Neuronal stem cell (in vitro differentiated cells): ENCODE measurements around the gene NTN1.

Experiments
- DNase-seq: peaks from one replicate; pipeline ENCODE4 v3.0.0-alpha.2; 2013; ENCODE audit warnings: low spot score
- H2AFZ ChIP-seq: one replicate; pipeline ENCODE4 v1.6.1; 2013; ENCODE audit warnings: mild to moderate bottlenecking, low read length, inconsistent platforms
- H2AK5ac ChIP-seq: 2 replicates; pipeline ENCODE4 v1.6.1; 2013; ENCODE audit warnings: low read depth, mild to moderate bottlenecking, inconsistent platforms, low read length, moderate library complexity, mixed read lengths
- H2BK120ac ChIP-seq: 2 replicates; pipeline ENCODE4 v1.6.1; 2013; ENCODE audit warnings: low read depth, mild to moderate bottlenecking, inconsistent platforms, low read length, moderate library complexity, mixed read lengths
- H2BK12ac ChIP-seq: one replicate; pipeline ENCODE4 v1.6.1; 2013; ENCODE audit warnings: low read length, inconsistent platforms
- H2BK15ac ChIP-seq: 2 replicates; pipeline ENCODE4 v1.6.1; 2013; ENCODE audit warnings: mild to moderate bottlenecking, low read length, inconsistent platforms, mixed read lengths
- H2BK5ac ChIP-seq: one replicate; pipeline ENCODE4 v1.6.1; 2013; ENCODE audit warnings: inconsistent platforms, mild to moderate bottlenecking, low read length, moderate library complexity
- H3K14ac ChIP-seq: one replicate; pipeline ENCODE4 v1.6.1; 2013; ENCODE audit warnings: low read length, inconsistent platforms
- H3K18ac ChIP-seq: 2 replicates; pipeline ENCODE4 v1.6.1; 2013; ENCODE audit warnings: low read length, inconsistent platforms
- H3K23ac ChIP-seq: 2 replicates; pipeline ENCODE4 v1.6.1; 2013; ENCODE audit warnings: low read depth, mild to moderate bottlenecking, mixed read lengths, low read length, inconsistent platforms; ENCODE audit not compliant: poor library complexity
- H3K27ac ChIP-seq: replicated peaks from 3 replicates; pipeline ENCODE4 v1.5.1; 2013; ENCODE audit warnings: low read length, inconsistent platforms
- H3K27me3 ChIP-seq, 3 experiments: 2 replicates each; pipeline ENCODE4 v1.6.1; 2013; ENCODE audit warnings: low read length in 3 of 3, mild to moderate bottlenecking in 2 of 3, inconsistent platforms in 1 of 3, low read depth in 1 of 3, mixed read lengths in 1 of 3, moderate library complexity in 1 of 3; ENCODE audit not compliant: control insufficient read depth in 3 of 3, insufficient read depth in 3 of 3
- H3K36me3 ChIP-seq, 2 donors: replicated peaks in 1 of 2; 2 replicates each; pipeline ENCODE4 v1.6.1; 2013; ENCODE audit warnings: low read length in 2 of 2; ENCODE audit not compliant: control insufficient read depth in 2 of 2, insufficient read depth in 2 of 2
- H3K4ac ChIP-seq: 2 replicates; pipeline ENCODE4 v1.6.1; 2013; ENCODE audit warnings: inconsistent platforms, mild to moderate bottlenecking, low read length, moderate library complexity
- H3K4me1 ChIP-seq, 2 donors: 1 replicate in 1 of 2; 2 replicates in 1 of 2; pipeline ENCODE4 v1.6.1; 2013; ENCODE audit warnings: low read length in 2 of 2, low read depth in 1 of 2; ENCODE audit not compliant: control insufficient read depth in 2 of 2, insufficient read depth in 1 of 2
- H3K4me2 ChIP-seq: one replicate; pipeline ENCODE4 v1.6.1; 2013; ENCODE audit warnings: mild to moderate bottlenecking, low read length, inconsistent platforms; ENCODE audit not compliant: insufficient read depth, poor library complexity, severe bottlenecking
- H3K4me3 ChIP-seq, 2 donors: 2 replicates each; pipeline ENCODE4 v1.5.1; 2013; ENCODE audit warnings: low read length in 2 of 2, mild to moderate bottlenecking in 2 of 2, inconsistent platforms in 1 of 2, moderate library complexity in 1 of 2
- H3K79me1 ChIP-seq: one replicate; pipeline ENCODE4 v1.6.1; 2013; ENCODE audit warnings: low read depth, mild to moderate bottlenecking, inconsistent platforms, low read length, moderate library complexity
- H3K9ac ChIP-seq: one replicate; pipeline ENCODE4 v1.6.1; 2013; ENCODE audit warnings: mild to moderate bottlenecking, low read depth, low read length, inconsistent platforms; ENCODE audit not compliant: poor library complexity
- H3K9me3 ChIP-seq, 2 donors: replicated peaks in 1 of 2; 2 replicates each; pipeline versions ENCODE3 to v1.6.1; 2013; ENCODE audit warnings: low read length in 2 of 2, mild to moderate bottlenecking in 2 of 2, inconsistent platforms in 1 of 2, low read depth in 1 of 2, mixed read lengths in 1 of 2, moderate library complexity in 1 of 2; ENCODE audit not compliant: control insufficient read depth in 2 of 2, insufficient read depth in 1 of 2
- H4K8ac ChIP-seq: one replicate; pipeline ENCODE4 v1.6.1; 2013; ENCODE audit warnings: low read depth, mild to moderate bottlenecking, inconsistent platforms, low read length, moderate library complexity
- H4K91ac ChIP-seq: one replicate; pipeline ENCODE4 v1.6.1; 2013; ENCODE audit warnings: low read length, low read depth, mild to moderate bottlenecking, inconsistent platforms; ENCODE audit not compliant: poor library complexity
- WGBS, 2 donors: extraction: QIAGEN DNeasy Blood & Tissue Kit; methylation state at CpG; one replicate each; pipeline ENCODE4 v1.1.7; 2013; ENCODE audit warnings: missing lambda C conversion rate in 2 of 2, mixed read lengths in 1 of 2; ENCODE audit not compliant: insufficient read length in 2 of 2, insufficient replicate concordance in 1 of 2; ENCODE audit errors: extremely low coverage in 2 of 2; 5-methylcytosine and 5-hydroxymethylcytosine counted together

Gene NTN1

GRCh38 chr17:9006175-9006767 lies 15.0 kb upstream of the NTN1 start:
- Histone ChIP-seq H3K4me2 (no peak overlapping the region), H2BK5ac (no peak overlapping the region), H4K91ac (no peak overlapping the region), H2AFZ (no peak overlapping the region), H3K36me3 (no peaks in the 10 kb centered on the region), H2BK15ac (no peak overlapping the region), H3K9ac (no peak overlapping the region), H3K9me3 (peaks cover 5 to 8% of the 10 kb centered on the region in 2 donors), H3K4ac (no peak overlapping the region), H2BK120ac (no peak overlapping the region), H3K14ac (no peak overlapping the region), H3K79me1 (no peaks in the 10 kb centered on the region), H2AK5ac (no peak overlapping the region), H3K18ac (no peak overlapping the region), H3K23ac (no peak overlapping the region), H3K27me3 (peaks cover 5 to 69% (median 40%) of the 10 kb centered on the region in 3 experiments), H2BK12ac (no peak overlapping the region), H4K8ac (no peak overlapping the region), H3K4me1 (peaks cover 3 to 16% of the 10 kb centered on the region in 2 donors), H3K4me3 (no peak overlapping the region), H3K27ac (no peak overlapping the region)
- no CpG with 5 or more reads among the region's 7 CpGs for WGBS, 2 donors
- DNase-seq: no peak

DNA sequence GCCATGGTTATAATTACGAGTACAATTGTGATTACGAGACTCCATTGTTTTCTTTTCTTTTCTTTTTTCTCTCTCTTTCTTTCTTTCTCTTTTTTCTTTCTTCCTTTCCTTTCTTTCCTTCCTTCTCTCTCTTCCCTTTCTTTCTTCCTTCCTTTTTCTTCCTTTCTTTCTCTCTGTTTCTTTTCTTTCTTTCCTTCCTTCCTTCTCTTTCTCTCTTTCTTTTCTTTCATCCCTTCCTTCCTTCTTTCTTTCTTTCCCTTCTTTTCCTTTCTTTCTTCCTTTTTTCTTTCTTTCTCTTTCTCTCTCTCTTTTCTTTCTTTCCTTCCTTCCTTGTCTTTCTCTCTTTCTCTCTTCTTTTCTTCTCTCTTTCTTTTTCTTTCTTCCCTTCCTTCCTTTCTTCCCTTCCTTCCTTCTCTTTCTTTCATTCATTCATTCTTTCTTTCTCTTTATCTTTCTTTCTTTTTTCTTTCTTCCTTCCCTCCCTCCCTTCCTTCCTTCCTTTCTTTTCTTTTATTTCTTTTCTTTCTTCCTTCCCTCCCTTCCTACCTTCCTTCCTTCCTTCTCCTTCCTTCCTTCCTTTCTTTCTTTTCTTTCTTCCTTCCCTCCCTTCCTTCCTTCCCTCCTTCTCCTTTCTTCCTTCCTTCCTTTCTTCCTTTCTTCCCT lies 14.1 kb upstream of the NTN1 start:
- Histone ChIP-seq H2BK15ac (no peak overlapping the region), H4K91ac (no peak overlapping the region), H3K79me1 (no peaks in the 10 kb centered on the region), H3K9ac (no peak overlapping the region), H3K18ac (no peak overlapping the region), H3K4ac (no peak overlapping the region), H3K9me3 (peaks cover 3 to 5% of the 10 kb centered on the region in 2 donors), H3K27me3 (peaks cover 5 to 61% (median 31%) of the 10 kb centered on the region in 3 experiments), H3K27ac (no peak overlapping the region), H2BK5ac (no peak overlapping the region), H3K23ac (no peak overlapping the region), H2AFZ (no peak overlapping the region), H2AK5ac (no peak overlapping the region), H2BK12ac (no peak overlapping the region), H3K36me3 (no peaks in the 10 kb centered on the region), H2BK120ac (no peak overlapping the region), H3K4me2 (no peak overlapping the region), H4K8ac (no peak overlapping the region), H3K14ac (no peak overlapping the region), H3K4me1 (peaks cover 3 to 14% of the 10 kb centered on the region in 2 donors), H3K4me3 (no peak overlapping the region)
- DNase-seq: no peak
- WGBS, 2 donors: no CpG with 5 or more reads among the region's 2 CpGs

GRCh38 chr17:9009096-9009495 lies 12.2 kb upstream of the NTN1 start:
- no CpG with 5 or more reads among the region's 4 CpGs for WGBS, 2 donors
- Histone ChIP-seq H3K14ac (no peak overlapping the region), H3K36me3 (no peaks in the 10 kb centered on the region), H3K9me3 (peaks cover 3 to 5% of the 10 kb centered on the region in 2 donors), H2AK5ac (no peak overlapping the region), H2BK5ac (no peak overlapping the region), H2BK15ac (no peak overlapping the region), H3K27me3 (peaks cover 5 to 44% (median 24%) of the 10 kb centered on the region in 3 experiments), H3K4me3 (no peak overlapping the region), H2AFZ (no peak overlapping the region), H2BK120ac (no peak overlapping the region), H3K4ac (no peak overlapping the region), H3K4me2 (no peak overlapping the region), H3K27ac (no peak overlapping the region), H3K4me1 (peaks cover 0 to 10% of the 10 kb centered on the region in 2 donors), H4K91ac (no peak overlapping the region), H4K8ac (no peak overlapping the region), H2BK12ac (no peak overlapping the region), H3K9ac (no peak overlapping the region), H3K79me1 (no peaks in the 10 kb centered on the region), H3K23ac (no peak overlapping the region), H3K18ac (no peak overlapping the region)
- DNase-seq: no peak

GRCh38 chr17:9009737-9010136 lies 11.6 kb upstream of the NTN1 start:
- H2AFZ ChIP-seq: no peak overlapping the region
- no peaks in the 10 kb centered on the region for H3K79me1 ChIP-seq
- WGBS, 2 donors: no CpG with 5 or more reads among the region's 6 CpGs
- H3K4ac ChIP-seq: no peak overlapping the region
- H3K27ac ChIP-seq: no peak overlapping the region
- no peak for DNase-seq
- peaks cover 3 to 5% of the 10 kb centered on the region in 2 donors for H3K9me3 ChIP-seq
- no peak overlapping the region for H2BK12ac ChIP-seq
- no peak overlapping the region for H3K23ac ChIP-seq
- H2BK120ac ChIP-seq: no peak overlapping the region
- H3K14ac ChIP-seq: no peak overlapping the region
- no peak overlapping the region for H3K4me3 ChIP-seq
- H3K18ac ChIP-seq: no peak overlapping the region
- peaks cover 0 to 3% of the 10 kb centered on the region in 2 donors for H3K4me1 ChIP-seq
- no peak overlapping the region for H2BK5ac ChIP-seq
- H3K27me3 ChIP-seq: peaks cover 3 to 38% (median 17%) of the 10 kb centered on the region in 3 experiments
- no peaks in the 10 kb centered on the region for H3K36me3 ChIP-seq
- no peak overlapping the region for H3K4me2 ChIP-seq
- no peak overlapping the region for H3K9ac ChIP-seq
- H4K91ac ChIP-seq: no peak overlapping the region
- H4K8ac ChIP-seq: no peak overlapping the region
- no peak overlapping the region for H2AK5ac ChIP-seq
- no peak overlapping the region for H2BK15ac ChIP-seq
